DOHH2 (cell line): ENCODE data around the gene EHMT2.

Experiments
- H3F3A ChIP-seq: fragments of 200-600 bp; sonication (generic), shearing (Covaris generic); 2 replicates; pipeline ENCODE4 v1.6.0; 2016; ENCODE audit warnings: antibody characterized with exemption, mild to moderate bottlenecking; ENCODE audit not compliant: control insufficient read depth, insufficient read depth
- H3K27ac ChIP-seq: fragments of 200-600 bp; sonication (generic); 2 replicates; pipeline ENCODE4 v1.5.1; 2014; ENCODE audit warnings: low read depth, mild to moderate bottlenecking, low read length, moderate library complexity
- H3K27me3 ChIP-seq: fragments of 200-600 bp; sonication (generic); 2 replicates; pipeline ENCODE4 v1.6.1; 2014; ENCODE audit warnings: mild to moderate bottlenecking, low read length, mixed read lengths; ENCODE audit not compliant: control insufficient read depth
- H3K36me3 ChIP-seq: fragments of 200-600 bp; sonication (generic); 2 replicates; pipeline ENCODE4 v1.6.1; 2014; ENCODE audit warnings: mild to moderate bottlenecking, low read length, moderate library complexity, mixed read lengths; ENCODE audit not compliant: control insufficient read depth
- H3K4me1 ChIP-seq: fragments of 200-600 bp; sonication (generic); 2 replicates; pipeline ENCODE4 v1.6.1; 2014; ENCODE audit warnings: mild to moderate bottlenecking, low read length, mixed read lengths; ENCODE audit not compliant: control insufficient read depth
- H3K4me2 ChIP-seq: fragments of 200-600 bp; sonication (generic); 2 replicates; pipeline ENCODE4 v1.6.0; 2014; ENCODE audit warnings: mild to moderate bottlenecking, low read length, moderate library complexity
- H3K4me3 ChIP-seq: fragments of 200-600 bp; sonication (generic); 2 replicates; pipeline ENCODE4 v1.5.1; 2014; ENCODE audit warnings: mild to moderate bottlenecking, low read length, mixed read lengths
- H3K79me2 ChIP-seq: fragments of 200-600 bp; sonication (generic); 2 replicates; pipeline ENCODE4 v1.6.1; 2014; ENCODE audit warnings: mild to moderate bottlenecking, low read length, mixed read lengths; ENCODE audit not compliant: control insufficient read depth
- H3K9me2 ChIP-seq: fragments of 200-600 bp; sonication (generic); replicated peaks from 2 replicates; pipeline ENCODE4 v1.6.1; 2014; ENCODE audit warnings: mild to moderate bottlenecking, low read length, mixed read lengths; ENCODE audit not compliant: control insufficient read depth
- H3K9me3 ChIP-seq: fragments of 200-600 bp; sonication (generic); 2 replicates; pipeline ENCODE4 v1.6.1; 2014; ENCODE audit warnings: antibody characterized with exemption, low read length, mixed read lengths; ENCODE audit not compliant: control insufficient read depth, insufficient read depth
- H4K20me1 ChIP-seq: fragments of 200-600 bp; sonication (generic); 2 replicates; pipeline ENCODE4 v1.6.0; 2014; ENCODE audit warnings: low read depth, mild to moderate bottlenecking, antibody characterized with exemption, low read length, moderate library complexity; ENCODE audit not compliant: control insufficient read depth, insufficient read depth
- EZH2phosphoT487 ChIP-seq: fragments of 200-600 bp; sonication (generic); IDR thresholded peaks from 2 replicates; pipeline ENCODE4 v1.6.1; 2017; ENCODE audit warnings: borderline replicate concordance, mild to moderate bottlenecking, antibody characterized with exemption, low read length, moderate library complexity, mixed read lengths
- TF ChIP-seq, protein P1 (sequence below): fragments of 200-600 bp; sonication (generic); IDR thresholded peaks from one replicate; pipeline ENCODE4 v1.5.1; 2014; ENCODE audit warnings: antibody characterized with exemption, mild to moderate bottlenecking, low read depth, low read length; ENCODE audit not compliant: poor library complexity, severe bottlenecking

EHMT2 gene

DNA sequence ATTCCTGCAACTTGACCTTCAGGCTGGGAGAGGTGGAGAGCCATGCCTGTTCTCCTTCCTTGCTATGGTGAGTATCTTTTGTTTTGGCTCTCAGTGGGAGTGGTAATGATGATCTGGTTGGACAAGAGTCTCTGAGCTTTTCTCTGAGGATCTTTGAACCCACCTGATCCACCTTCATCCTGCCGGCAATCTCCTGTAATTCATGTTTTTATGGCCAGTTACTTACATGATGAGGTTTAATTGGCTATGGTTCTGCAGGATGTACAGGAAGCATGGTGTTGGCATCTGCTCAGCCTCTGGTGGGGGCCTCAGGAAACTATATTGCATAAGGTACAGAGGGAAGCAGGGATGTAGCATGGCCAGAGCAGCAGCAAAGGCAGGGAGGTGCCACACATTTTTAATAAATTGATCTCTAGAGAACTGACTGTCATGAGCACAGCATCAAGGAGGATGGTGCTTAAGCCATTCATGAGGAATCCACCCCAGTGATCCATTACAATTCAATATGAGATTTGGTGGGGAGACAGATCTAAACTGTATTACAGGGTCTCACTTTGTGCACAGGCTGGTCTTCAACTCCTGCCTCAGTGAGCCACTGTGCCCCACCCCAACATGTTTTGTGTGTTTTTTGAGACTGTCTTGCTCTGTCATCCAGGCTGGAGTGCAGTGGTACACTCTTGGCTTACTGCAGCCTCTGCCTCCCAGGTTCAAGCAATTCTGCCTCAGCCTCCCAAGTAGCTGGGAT, 60.0 kb downstream of the EHMT2 start:
- Histone ChIP-seq H3K9me3 (no peaks in the 10 kb centered on the region), H3F3A (peaks cover 83% of the 10 kb centered on the region), H3K79me2 (peaks cover 61% of the 10 kb centered on the region), H4K20me1 (peaks cover 23% of the 10 kb centered on the region), H3K4me3 (peak overlapping the region; percentile 93), H3K4me1 (peaks cover 44% of the 10 kb centered on the region), H3K9me2 (no peaks in the 10 kb centered on the region), H3K27ac (peak overlapping the region; percentile 87), H3K4me2 (peak overlapping the region; percentile 88), H3K36me3 (peaks cover 72% of the 10 kb centered on the region), H3K27me3 (no peaks in the 10 kb centered on the region; the same call in 1 of the 2 replicates)
- TF ChIP-seq EZH2phosphoT487 = no peak
- TF ChIP-seq, protein P1, sequence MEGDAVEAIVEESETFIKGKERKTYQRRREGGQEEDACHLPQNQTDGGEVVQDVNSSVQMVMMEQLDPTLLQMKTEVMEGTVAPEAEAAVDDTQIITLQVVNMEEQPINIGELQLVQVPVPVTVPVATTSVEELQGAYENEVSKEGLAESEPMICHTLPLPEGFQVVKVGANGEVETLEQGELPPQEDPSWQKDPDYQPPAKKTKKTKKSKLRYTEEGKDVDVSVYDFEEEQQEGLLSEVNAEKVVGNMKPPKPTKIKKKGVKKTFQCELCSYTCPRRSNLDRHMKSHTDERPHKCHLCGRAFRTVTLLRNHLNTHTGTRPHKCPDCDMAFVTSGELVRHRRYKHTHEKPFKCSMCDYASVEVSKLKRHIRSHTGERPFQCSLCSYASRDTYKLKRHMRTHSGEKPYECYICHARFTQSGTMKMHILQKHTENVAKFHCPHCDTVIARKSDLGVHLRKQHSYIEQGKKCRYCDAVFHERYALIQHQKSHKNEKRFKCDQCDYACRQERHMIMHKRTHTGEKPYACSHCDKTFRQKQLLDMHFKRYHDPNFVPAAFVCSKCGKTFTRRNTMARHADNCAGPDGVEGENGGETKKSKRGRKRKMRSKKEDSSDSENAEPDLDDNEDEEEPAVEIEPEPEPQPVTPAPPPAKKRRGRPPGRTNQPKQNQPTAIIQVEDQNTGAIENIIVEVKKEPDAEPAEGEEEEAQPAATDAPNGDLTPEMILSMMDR = no peak

DNA sequence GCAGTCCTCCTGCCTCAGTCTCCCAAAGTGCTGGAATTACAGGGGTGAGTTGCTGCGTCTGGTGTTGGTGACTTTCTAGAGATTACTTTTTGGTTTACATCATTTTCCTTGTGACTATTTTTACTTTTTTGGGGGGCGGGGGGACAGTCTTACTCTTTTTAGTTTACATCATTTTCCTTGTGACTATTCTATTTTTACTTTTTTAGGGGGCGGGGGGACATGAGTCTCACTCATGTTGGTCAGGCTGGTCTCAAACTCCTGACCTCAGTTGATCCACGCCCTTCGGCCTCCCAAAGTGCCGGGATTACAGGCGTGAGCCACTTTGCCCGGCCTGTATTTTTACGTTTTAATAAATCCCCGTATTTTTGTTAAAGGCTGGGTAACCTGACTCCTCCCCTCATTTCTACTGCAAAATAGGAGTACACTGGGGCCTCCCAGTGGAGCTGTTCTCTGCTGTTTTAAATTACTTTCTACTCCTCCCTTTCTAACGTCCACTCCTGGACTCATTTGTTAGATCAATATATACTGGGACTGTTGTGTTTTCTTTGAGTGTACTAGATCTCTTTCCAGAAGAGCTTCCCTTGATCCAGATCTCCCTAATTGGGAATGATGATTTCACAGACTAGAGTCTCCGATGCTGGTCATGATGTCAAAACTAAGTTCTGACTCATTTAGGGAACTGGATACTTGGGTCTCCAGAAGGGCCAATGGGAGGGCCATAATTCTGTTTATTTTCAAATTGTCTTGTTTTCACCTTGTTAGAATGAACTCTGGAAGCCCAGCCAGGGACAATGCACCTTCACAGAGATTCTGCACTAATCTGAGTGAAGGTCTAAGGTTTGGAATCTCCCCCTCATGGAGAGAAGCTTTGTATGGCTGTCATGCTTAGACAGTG, 60.8 kb downstream of the EHMT2 start:
- peaks cover 81% of the 10 kb centered on the region for H3F3A ChIP-seq
- H3K9me2 ChIP-seq = no peaks in the 10 kb centered on the region
- no peaks in the 10 kb centered on the region for H3K9me3 ChIP-seq
- H3K4me1 ChIP-seq = peaks cover 52% of the 10 kb centered on the region
- H3K27ac ChIP-seq = peak overlapping the region; percentile 87
- H3K79me2 ChIP-seq = peaks cover 67% of the 10 kb centered on the region
- TF ChIP-seq, protein P1 = no peak
- TF ChIP-seq EZH2phosphoT487 = no peak
- H3K4me2 ChIP-seq = peak overlapping the region; percentile 88
- H3K27me3 ChIP-seq = no peaks in the 10 kb centered on the region; the same call in 1 of the 2 replicates
- H4K20me1 ChIP-seq = peaks cover 23% of the 10 kb centered on the region
- peaks cover 69% of the 10 kb centered on the region for H3K36me3 ChIP-seq
- peak overlapping the region; percentile 93 for H3K4me3 ChIP-seq

DNA sequence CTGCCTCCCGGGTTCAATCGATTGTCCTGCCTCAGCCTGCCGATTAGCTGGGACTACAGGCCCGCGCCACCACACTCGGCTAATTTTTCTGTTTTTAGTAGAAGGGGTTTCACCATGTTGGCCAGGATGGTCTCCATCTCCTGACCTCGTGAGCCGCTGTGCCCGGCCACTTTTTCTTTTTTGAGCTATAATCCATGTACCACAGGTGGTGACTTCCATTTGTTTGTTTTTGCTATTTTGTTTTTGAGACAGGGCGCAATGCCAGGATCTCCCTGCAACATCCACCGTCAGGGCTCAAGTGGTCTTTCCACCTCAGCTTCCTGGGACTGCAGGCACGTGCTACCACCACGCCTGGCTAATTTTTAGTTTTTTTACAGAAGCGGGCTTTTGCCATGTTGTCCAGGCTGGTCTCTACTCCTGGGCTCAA, 61.4 kb downstream of the EHMT2 start:
- Histone ChIP-seq H3K9me2 (no peaks in the 10 kb centered on the region), H3K36me3 (peaks cover 72% of the 10 kb centered on the region), H3K27ac (peak overlapping the region; percentile 87), H3K9me3 (no peaks in the 10 kb centered on the region), H4K20me1 (peaks cover 23% of the 10 kb centered on the region), H3F3A (peaks cover 81% of the 10 kb centered on the region), H3K4me2 (peak overlapping the region; percentile 88), H3K27me3 (no peaks in the 10 kb centered on the region; the same call in 1 of the 2 replicates), H3K79me2 (peaks cover 74% of the 10 kb centered on the region), H3K4me3 (peak overlapping the region; percentile 93), H3K4me1 (peaks cover 59% of the 10 kb centered on the region)
- TF ChIP-seq, protein P1 = no peak
- TF ChIP-seq EZH2phosphoT487 = no peak
